K562 (cell line): ENCODE results near the gene TAL1. TPM values are rescaled to one million over a fixed set of nuclear protein-coding genes. Genes with fewer than 3 reads are reported as not detected.
A peak's percentile ranks its signal among the peaks of the same experiment; 100 is the strongest.

Experiments used
- ATAC-seq: fragments of 200-7000 bp; cut with Tn5 transposase; 3 replicates; pipeline ENCODE4 v1.9.1; 2020; ENCODE audit warnings: moderate library complexity
- BruUV-seq: library from RNA; stranded (reverse); fragments of 400-500 nt; replicated peaks from 2 replicates; lab custom pipeline; 2021; lab: Mats Ljungman, UMichigan
- CTCF ChIA-PET: fragments of 300-600 bp; formaldehyde crosslinking; extraction: SDS; loops from one replicate; lab custom pipeline; 2021; ENCODE audit warnings: low intra/inter-chr PET ratio; lab: Yijun Ruan, JAX
- POLR2A ChIA-PET: fragments of 300-600, 350-650 bp; sonication (Branson Sonifier 250); formaldehyde crosslinking; extraction: SDS; loops from one replicate; lab custom pipeline; 2021; ENCODE audit warnings: antibody characterized with exemption, inconsistent platforms; lab: Yijun Ruan, JAX
- DNase-seq, 4 experiments: peaks; one replicate each; pipeline versions ENCODE4 v3.0.0 to v3.0.0-alpha.2; 2011 to 2018; ENCODE audit warnings: low spot score in 3 of 4, mixed read lengths in 3 of 4; ENCODE audit errors: extremely low read depth in 1 of 4
- FAIRE-seq: peaks from 2 replicates; lab custom pipeline; 2011; peaks lifted over from hg19 to GRCh38; lab: Jason Lieb, UNC
- H2AFZ ChIP-seq: 2 replicates; pipeline ENCODE4 v1.6.0; 2011; ENCODE audit warnings: low read depth, low read length, control low read depth, inconsistent platforms
- H3K27ac ChIP-seq: fragments of 200-600 bp; 3 replicates; pipeline ENCODE4 v1.8.0; 2011; ENCODE audit warnings: low read depth, mild to moderate bottlenecking, control low read depth, inconsistent platforms, low read length, moderate library complexity, mixed read lengths; ENCODE audit errors: extremely low read depth
- H3K27me3 ChIP-seq, 2 experiments: fragments of 300-600 bp in 1 of 2; 2 replicates in 1 of 2; 3 replicates in 1 of 2; pipeline versions ENCODE4 v1.6.0 to v1.8.0; 2011; ENCODE audit warnings: inconsistent platforms in 2 of 2, low read length in 2 of 2, mild to moderate bottlenecking in 1 of 2, mixed read lengths in 1 of 2, moderate library complexity in 1 of 2; ENCODE audit not compliant: control insufficient read depth in 2 of 2, insufficient read depth in 2 of 2
- H3K36me3 ChIP-seq: fragments of 300-600 bp; 3 replicates; pipeline ENCODE4 v1.8.0; 2011; ENCODE audit warnings: mild to moderate bottlenecking, low read length, inconsistent platforms; ENCODE audit not compliant: control insufficient read depth, insufficient read depth
- H3K4me1 ChIP-seq, 2 experiments: fragments of 200-600 bp in 1 of 2; replicated peaks in 1 of 2; 2 replicates in 1 of 2; 3 replicates in 1 of 2; pipeline versions ENCODE4 v1.5.1 to v1.8.0; 2011; ENCODE audit warnings: inconsistent platforms in 2 of 2, low read length in 2 of 2, mild to moderate bottlenecking in 1 of 2, mixed read lengths in 1 of 2, moderate library complexity in 1 of 2; ENCODE audit not compliant: control insufficient read depth in 2 of 2, insufficient read depth in 2 of 2
- H3K4me2 ChIP-seq: 2 replicates; pipeline ENCODE4 v1.6.1; 2011; ENCODE audit warnings: low read length, control low read depth, inconsistent platforms, mixed read lengths; ENCODE audit not compliant: insufficient read depth
- H3K4me3 ChIP-seq: fragments of 200-600 bp; sonication (generic), shearing (Covaris generic); 2 replicates; pipeline ENCODE4 v1.5.1; 2016; ENCODE audit warnings: control low read depth, inconsistent platforms
- H3K79me2 ChIP-seq: fragments of 200-600 bp; 3 replicates; pipeline ENCODE4 v1.8.0; 2011; ENCODE audit warnings: low read length, inconsistent platforms; ENCODE audit not compliant: control insufficient read depth, insufficient read depth
- H3K9ac ChIP-seq, 2 experiments: 2 replicates each; pipeline versions ENCODE4 v1.6.0 to v1.6.1; 2011; ENCODE audit warnings: low read depth in 2 of 2, low read length in 2 of 2, control low read depth in 1 of 2, inconsistent platforms in 1 of 2, mild to moderate bottlenecking in 1 of 2, mixed read lengths in 1 of 2; ENCODE audit not compliant: insufficient read depth in 1 of 2
- H3K9me1 ChIP-seq: one replicate; pipeline ENCODE4 v1.6.0; 2011; ENCODE audit warnings: inconsistent platforms, mild to moderate bottlenecking, low read length, moderate library complexity; ENCODE audit not compliant: control insufficient read depth, insufficient read depth
- H3K9me3 ChIP-seq: replicated peaks from 2 replicates; pipeline ENCODE4 v1.5.1; 2011; ENCODE audit warnings: low read depth, low read length, inconsistent platforms; ENCODE audit not compliant: control insufficient read depth, insufficient read depth
- H4K20me1 ChIP-seq: replicated peaks from 2 replicates; pipeline ENCODE4 v1.6.1; 2011; ENCODE audit warnings: low read length, inconsistent platforms, mixed read lengths; ENCODE audit not compliant: control insufficient read depth, insufficient read depth
- ADNP ChIP-seq: fragments of 200-800 bp; sonication (Bioruptor generic); IDR thresholded peaks from 2 replicates; pipeline ENCODE4 v1.6.1; 2016; ENCODE audit warnings: missing genetic modification characterization, missing compliant biosample characterization
- FOXP1 ChIP-seq: sonication (generic); formaldehyde crosslinking; IDR thresholded peaks from 2 replicates; pipeline ENCODE4 v1.8.0; 2022; ENCODE audit warnings: mild to moderate bottlenecking, missing genetic modification reagents
- MNT ChIP-seq, 2 experiments: fragments of 450-650 bp; conservative IDR thresholded peaks; 2 replicates each; pipeline ENCODE4 v1.6.1; 2017; ENCODE audit warnings: mild to moderate bottlenecking in 2 of 2, moderate library complexity in 2 of 2
- SNAPC5 ChIP-seq: fragments of 250-450 bp; sonication (Bioruptor Pico); IDR thresholded peaks from 2 replicates; pipeline ENCODE4 v1.8.0; 2021; ENCODE audit warnings: moderate library complexity, mild to moderate bottlenecking, inconsistent platforms
- UBTF ChIP-seq, 2 experiments: IDR thresholded peaks; 2 replicates each; pipeline ENCODE4 v1.6.1; 2012; ENCODE audit warnings: improper control_type of control experiment in 2 of 2, low read depth in 2 of 2, low read length in 2 of 2, borderline replicate concordance in 1 of 2
- USF1 ChIP-seq: sonication (generic); formaldehyde crosslinking; IDR thresholded peaks from 2 replicates; pipeline ENCODE4 v1.9.0; 2022; ENCODE audit warnings: mild to moderate bottlenecking, missing genetic modification reagents
- ZNF561 ChIP-seq: fragments of 450-650 bp; formaldehyde crosslinking; conservative IDR thresholded peaks from 2 replicates; pipeline ENCODE4 v1.4.0; 2020; ENCODE audit warnings: mild to moderate bottlenecking, moderate library complexity
- WGBS: fragments of 100-300 bp; shearing (Covaris generic); methylation state at CpG from one replicate; pipeline ENCODE4 v1.1.6; 2016; ENCODE audit warnings: low coverage, mixed read lengths; ENCODE audit not compliant: insufficient coverage; ENCODE audit errors: missing lambda C conversion rate; 5-methylcytosine and 5-hydroxymethylcytosine counted together
- in situ Hi-C: fragments of 300-500 bp; cut with MboI; formaldehyde crosslinking; loops from 4 replicates; pipeline ENCODE4 v1.15.0; 2018; ENCODE audit warnings: inconsistent platforms, mixed read lengths
- intact Hi-C: fragments of 100-400 bp; cut with micrococcal nuclease; formaldehyde crosslinking; loops from 2 replicates; pipeline ENCODE4 v1.14.2; 2022
- polyA plus RNA-seq, 8 experiments: library from polyadenylated mRNA; depleted of rRNA in 4 of 8; stranded (reverse) in 5 of 8; unstranded in 3 of 8; fragments of >200 nt; fragmentation: Nextera tagmentation in 2 of 8; fragmentation: Illumina TruSeq in 1 of 8; extraction: Ambion mirVana in 2 of 8; extraction: Trizol in 1 of 8; gene quantifications; 2 replicates each; pipeline versions ENCODE4 v1.2.1 to v1.2.3, GENCODE V29; 2011 to 2014; ENCODE audit warnings: inconsistent platforms in 1 of 8, missing spikeins in 1 of 8
- total RNA-seq, 7 experiments: library from RNA; depleted of rRNA in 6 of 7; stranded (reverse); fragments of >200 nt in 6 of 7; fragmentation: Illumina TruSeq in 2 of 7; extraction: Trizol in 2 of 7; gene quantifications; 2 replicates each; pipeline versions ENCODE4 v1.2.1 to v1.2.3, GENCODE V29; 2011 to 2021; ENCODE audit warnings: low replicate concordance in 1 of 7

Gene TAL1
- total and polyA plus RNA-seq, 9 of the 15 experiments (the other 6 are each of a cell fraction or from before 2014, with no cell fraction given) = 18.5 to 106 (median 59.7) TPM

- TF ChIP-seq UBTF (IDR thresholded peaks at IDR 0.05; ENCODE audit: borderline replicate concordance in 1 of 2, low read depth in 2 of 2, low read length in 2 of 2) (no peak), FOXP1 (no peak), MNT (conservative IDR thresholded peaks at IDR 0.05) (no peak)
- TF ChIP-seq, all 486 proteins: peak for 3
Observed at GRCh38 chr1:47226839-47227215, 5.2 kb downstream of the TAL1 start (continued).

GRCh38 chr1:47226121-47226838 lies 5.7 kb downstream of the TAL1 start:
- no peak for DNase-seq
- Histone ChIP-seq H2AFZ (no peak overlapping the region), H4K20me1 (peaks cover 14% of the 10 kb centered on the region; the same call in 1 of the 2 replicates), H3K27me3 (no peaks in the 10 kb centered on the region), H3K4me1 (peaks cover 25 to 42% of the 10 kb centered on the region in 2 experiments; a peak in 4 of 5 replicates), H3K36me3 (peaks cover 64% of the 10 kb centered on the region), H3K9ac (peak overlapping the region; percentile 29 to 100; a peak in 3 of 4 replicates), H3K4me2 (peak overlapping the region; percentile 93), H3K4me3 (peak overlapping the region; percentile 0; the same call in 1 of the 2 replicates), H3K9me1 (peaks cover 16% of the 10 kb centered on the region), H3K9me3 (no peaks in the 10 kb centered on the region), H3K27ac (peak overlapping the region; percentile 33; the same call in 2 of the 3 replicates), H3K79me2 (peaks cover 98% of the 10 kb centered on the region)
- CTCF ChIA-PET = no interaction called here
- 74% methylated on average over 16 of the region's 19 CpGs for WGBS
- POLR2A ChIA-PET = interaction anchor here (0.9 to 5.2 kb wide), 6 partner anchors 6 to 88 kb away, joined by 3 to 80 read pairs (median 8); partner anchors contain the start of gene STIL
- intact Hi-C loops (loop anchor here (5.0 kb wide), 1 partner anchor 36 kb away; no protein-coding TSS in a partner anchor), in situ Hi-C loops (no loop called here)
- no TSS peak for BruUV-seq
- FAIRE-seq = no peak
- no peak for ATAC-seq
- TF ChIP-seq SNAPC5 (CRISPR knock-in tag) = no peak
- TF ChIP-seq ZNF561 (CRISPR knock-in tag) = no peak
- TF ChIP-seq USF1 (CRISPR knock-in tag) = peak; percentile 20; the same call in 1 of the 2 replicates
- no peak for TF ChIP-seq ADNP (tag)
